Transverse colon (tissue), 4 donors: Measurements from ENCODE around the gene LRRC8C. TPM values are rescaled to one million over a fixed set of nuclear protein-coding genes. Genes with fewer than 3 reads are reported as not detected.

ENCODE experiments used
- DNase-seq: peaks from one replicate; pipeline ENCODE4 v3.0.0-alpha.2; 2019
- H3K27ac ChIP-seq, 4 donors: fragments of 200-600 bp; sonication (generic); 2 replicates each; pipeline ENCODE4 v1.5.1; 2016 to 2018; ENCODE audit warnings: inconsistent platforms in 4 of 4
- H3K27me3 ChIP-seq: fragments of 200-600 bp; sonication (generic); 2 replicates; pipeline ENCODE4 v1.5.1; 2017; ENCODE audit warnings: inconsistent platforms
- H3K36me3 ChIP-seq, 4 donors: fragments of 200-600 bp; sonication (generic); 2 replicates each; pipeline ENCODE4 v1.5.1; 2017 to 2019; ENCODE audit warnings: inconsistent platforms in 4 of 4
- H3K4me1 ChIP-seq, 4 donors: fragments of 200-600 bp; sonication (generic); 2 replicates each; pipeline ENCODE4 v1.5.1; 2017 to 2020; ENCODE audit warnings: inconsistent platforms in 4 of 4
- H3K4me3 ChIP-seq, 4 donors: fragments of 200-600 bp; sonication (generic); 1 replicate in 1 of 4; 2 replicates in 3 of 4; pipeline versions ENCODE4 v1.5.1 to v1.6.1; 2017 to 2019; ENCODE audit warnings: inconsistent platforms in 4 of 4
- H3K9me3 ChIP-seq, 2 donors: fragments of 200-600 bp; sonication (generic); 2 replicates each; pipeline ENCODE4 v1.5.1; 2017 to 2019; ENCODE audit warnings: inconsistent platforms in 2 of 2
- EP300 ChIP-seq: sonication (generic); formaldehyde crosslinking; IDR thresholded peaks from one replicate; pipeline ENCODE4 v1.6.1; 2017; ENCODE audit warnings: antibody characterized with exemption, low read depth
- POLR2A ChIP-seq: fragments of 450-650 bp; IDR thresholded peaks from one replicate; pipeline ENCODE4 v1.6.1; 2016; ENCODE audit warnings: antibody characterized with exemption, mild to moderate bottlenecking, moderate library complexity
- POLR2AphosphoS5 ChIP-seq, 3 donors: sonication (generic); formaldehyde crosslinking; IDR thresholded peaks; one replicate each; pipeline ENCODE4 v1.6.1; 2016; ENCODE audit warnings: antibody characterized with exemption in 3 of 3
- WGBS, 2 donors: methylation state at CpG; one replicate each; pipeline ENCODE4 v1.1.5; 2018; ENCODE audit warnings: low coverage in 1 of 2; 5-methylcytosine and 5-hydroxymethylcytosine counted together
- in situ Hi-C, 4 donors: fragments of 200-750 bp; cut with MboI; loops; one replicate each; pipeline versions ENCODE4 v1.15.0 to v1.15.1; 2017; ENCODE audit warnings: low sequenced_read_pairs in 3 of 4, low pct_ligation_motif_present in 1 of 4, low pct_unique_long_range_greater_than_20kb in 1 of 4
- intact Hi-C: fragments of 100-400 bp; cut with DNase I; formaldehyde crosslinking; loops from one replicate; pipeline ENCODE4 v1.15.1; 2023; ENCODE audit warnings: low total_unique reads
- total RNA-seq, 4 donors: library from RNA; depleted of rRNA; stranded (reverse); fragments of >200 nt; gene quantifications; one replicate each; pipeline ENCODE4 v1.1.0, GENCODE V29; 2016
- TF ChIP-seq, protein P1 (sequence below), 5 experiments: fragments of 200-600 bp in 3 of 5; fragments of 450-650 bp in 2 of 5; sonication (generic) in 3 of 5; IDR thresholded peaks; 1 replicate in 2 of 5; 2 replicates in 3 of 5; pipeline ENCODE4 v1.5.1; 2016 to 2017; ENCODE audit warnings: antibody characterized with exemption in 5 of 5, inconsistent platforms in 3 of 5, mild to moderate bottlenecking in 2 of 5, moderate library complexity in 1 of 5

LRRC8C gene
- total RNA-seq, 4 donors from 2014 or later: 2.4 to 4.4 (median 2.7) TPM

DNA sequence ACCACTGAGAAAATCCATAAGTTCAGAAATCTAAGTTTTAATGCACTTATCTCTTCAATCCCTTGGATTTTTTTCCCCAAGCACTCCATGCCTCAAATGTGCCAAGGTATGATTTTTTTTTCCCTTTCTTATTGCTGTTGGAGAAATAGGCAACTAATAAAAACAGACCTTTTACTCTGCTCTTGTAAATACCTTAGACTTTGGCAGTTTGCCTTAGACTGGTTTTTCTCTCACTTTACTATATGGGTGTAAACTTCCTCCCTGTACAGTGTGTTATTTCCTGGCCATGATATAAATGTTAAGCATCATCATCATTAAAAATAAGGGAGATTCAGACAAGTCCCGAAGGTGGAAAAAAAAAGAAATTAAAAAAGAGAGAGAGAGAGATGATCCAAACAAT is 65.7 kb downstream of the LRRC8C start:
- H3K4me3 ChIP-seq: no peak overlapping the region
- intact Hi-C loops (no loop called here), in situ Hi-C loops (no loop called here)
- 31 to 36% methylated on average over 1 of the region's 1 CpG for WGBS, 2 donors
- no peaks in the 10 kb centered on the region for H3K9me3 ChIP-seq
- DNase-seq: no peak
- no peaks in the 10 kb centered on the region for H3K36me3 ChIP-seq
- no peak for TF ChIP-seq EP300
- H3K27me3 ChIP-seq: no peaks in the 10 kb centered on the region
- H3K4me1 ChIP-seq: peaks cover 0 to 24% (median 0%) of the 10 kb centered on the region in 4 donors
- H3K27ac ChIP-seq: no peak overlapping the region

DNA sequence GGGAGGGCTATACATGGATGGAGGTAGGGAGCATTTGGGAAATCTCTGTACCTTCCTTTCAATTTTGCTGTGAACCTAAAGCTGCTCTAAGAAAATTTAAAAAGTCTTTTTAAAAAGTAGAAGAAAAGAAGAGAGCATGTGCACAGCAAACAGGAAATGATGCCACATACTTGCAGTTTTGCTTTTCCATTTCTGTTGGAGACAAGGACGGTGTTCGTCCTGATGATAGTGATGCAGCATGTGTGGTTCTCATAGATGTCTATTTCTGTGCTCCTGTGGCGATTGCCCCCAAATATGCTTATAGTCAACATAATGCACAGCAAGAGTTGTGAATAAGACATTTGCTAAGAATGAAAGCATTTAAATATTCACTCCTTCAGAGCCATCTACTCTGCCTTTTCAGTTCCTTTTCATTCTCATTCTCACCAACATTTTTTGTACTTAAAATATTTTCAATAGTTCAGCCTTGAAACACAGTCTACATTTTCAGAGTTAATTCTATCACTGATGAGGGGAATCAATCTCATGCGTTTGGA is 66.6 kb downstream of the LRRC8C start:
- H3K4me3 ChIP-seq: no peak overlapping the region
- no peaks in the 10 kb centered on the region for H3K36me3 ChIP-seq
- peaks cover 0 to 20% (median 0%) of the 10 kb centered on the region in 4 donors for H3K4me1 ChIP-seq
- intact Hi-C loops: no loop called here
- no peak for DNase-seq
- no peaks in the 10 kb centered on the region for H3K9me3 ChIP-seq
- WGBS, 2 donors: 71 to 77% methylated on average over 4 of the region's 4 CpGs
- TF ChIP-seq, protein P1, sequence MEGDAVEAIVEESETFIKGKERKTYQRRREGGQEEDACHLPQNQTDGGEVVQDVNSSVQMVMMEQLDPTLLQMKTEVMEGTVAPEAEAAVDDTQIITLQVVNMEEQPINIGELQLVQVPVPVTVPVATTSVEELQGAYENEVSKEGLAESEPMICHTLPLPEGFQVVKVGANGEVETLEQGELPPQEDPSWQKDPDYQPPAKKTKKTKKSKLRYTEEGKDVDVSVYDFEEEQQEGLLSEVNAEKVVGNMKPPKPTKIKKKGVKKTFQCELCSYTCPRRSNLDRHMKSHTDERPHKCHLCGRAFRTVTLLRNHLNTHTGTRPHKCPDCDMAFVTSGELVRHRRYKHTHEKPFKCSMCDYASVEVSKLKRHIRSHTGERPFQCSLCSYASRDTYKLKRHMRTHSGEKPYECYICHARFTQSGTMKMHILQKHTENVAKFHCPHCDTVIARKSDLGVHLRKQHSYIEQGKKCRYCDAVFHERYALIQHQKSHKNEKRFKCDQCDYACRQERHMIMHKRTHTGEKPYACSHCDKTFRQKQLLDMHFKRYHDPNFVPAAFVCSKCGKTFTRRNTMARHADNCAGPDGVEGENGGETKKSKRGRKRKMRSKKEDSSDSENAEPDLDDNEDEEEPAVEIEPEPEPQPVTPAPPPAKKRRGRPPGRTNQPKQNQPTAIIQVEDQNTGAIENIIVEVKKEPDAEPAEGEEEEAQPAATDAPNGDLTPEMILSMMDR (IDR thresholded peaks at IDR 0.05): no peak
- no peak for TF ChIP-seq POLR2A
- TF ChIP-seq EP300: no peak
- no peak for TF ChIP-seq POLR2AphosphoS5 (IDR thresholded peaks at IDR 0.05)
- in situ Hi-C loops: no loop called here
- H3K27me3 ChIP-seq: no peaks in the 10 kb centered on the region
- H3K27ac ChIP-seq: no peak overlapping the region

DNA sequence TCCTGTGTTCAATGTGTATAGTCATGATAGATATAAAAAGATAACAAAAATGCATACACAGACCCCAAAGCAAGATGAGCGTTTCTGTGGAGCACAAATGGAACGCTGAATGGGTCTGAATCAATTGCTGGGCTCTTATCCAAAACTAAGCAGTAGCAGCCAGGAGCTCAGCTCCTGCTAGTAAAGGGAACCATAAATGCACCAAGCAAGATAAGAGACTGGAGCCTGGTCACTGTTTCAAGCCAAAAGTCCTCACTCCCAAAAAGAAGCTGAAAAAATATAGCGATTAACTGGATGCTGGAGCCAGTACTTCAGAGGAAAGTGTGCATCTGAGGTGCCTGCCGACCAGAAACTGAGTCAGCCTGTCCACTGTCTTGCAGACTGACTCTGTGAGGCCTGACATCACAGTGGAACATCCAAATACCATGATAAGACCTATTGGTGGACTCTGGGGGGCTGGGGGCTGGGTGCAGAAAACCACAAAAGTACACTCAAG is 68.9 kb downstream of the LRRC8C start:
- in situ Hi-C loops: no loop called here
- no peaks in the 10 kb centered on the region for H3K9me3 ChIP-seq
- H3K4me1 ChIP-seq: peaks cover 0 to 20% (median 0%) of the 10 kb centered on the region in 4 donors
- H3K4me3 ChIP-seq: no peak overlapping the region
- H3K36me3 ChIP-seq: no peaks in the 10 kb centered on the region
- WGBS, 2 donors: 51 to 53% methylated on average over 2 to 4 of the region's 4 CpGs
- intact Hi-C loops: no loop called here
- TF ChIP-seq POLR2A (no peak), POLR2AphosphoS5 (IDR thresholded peaks at IDR 0.05) (no peak), EP300 (no peak)
- TF ChIP-seq, protein P1 (IDR thresholded peaks at IDR 0.05): no peak
- H3K27me3 ChIP-seq: no peaks in the 10 kb centered on the region
- no peak for DNase-seq
- H3K27ac ChIP-seq: no peak overlapping the region

GRCh38 chr1:89702520-89703045 is 69.7 kb downstream of the LRRC8C start:
- TF ChIP-seq POLR2A: no peak
- no peak for TF ChIP-seq POLR2AphosphoS5 (IDR thresholded peaks at IDR 0.05)
- no peak for TF ChIP-seq EP300
- TF ChIP-seq, protein P1 (IDR thresholded peaks at IDR 0.05): no peak
- in situ Hi-C loops (no loop called here), intact Hi-C loops (no loop called here)
- WGBS, 2 donors: 95 to 100% methylated on average over 1 of the region's 1 CpG
- peaks cover 0 to 17% (median 0%) of the 10 kb centered on the region in 4 donors for H3K4me1 ChIP-seq
- H3K4me3 ChIP-seq: no peak overlapping the region
- no peak for DNase-seq
- H3K27me3 ChIP-seq: no peaks in the 10 kb centered on the region
- no peaks in the 10 kb centered on the region for H3K36me3 ChIP-seq
- H3K9me3 ChIP-seq: no peaks in the 10 kb centered on the region
- no peak overlapping the region for H3K27ac ChIP-seq

DNA sequence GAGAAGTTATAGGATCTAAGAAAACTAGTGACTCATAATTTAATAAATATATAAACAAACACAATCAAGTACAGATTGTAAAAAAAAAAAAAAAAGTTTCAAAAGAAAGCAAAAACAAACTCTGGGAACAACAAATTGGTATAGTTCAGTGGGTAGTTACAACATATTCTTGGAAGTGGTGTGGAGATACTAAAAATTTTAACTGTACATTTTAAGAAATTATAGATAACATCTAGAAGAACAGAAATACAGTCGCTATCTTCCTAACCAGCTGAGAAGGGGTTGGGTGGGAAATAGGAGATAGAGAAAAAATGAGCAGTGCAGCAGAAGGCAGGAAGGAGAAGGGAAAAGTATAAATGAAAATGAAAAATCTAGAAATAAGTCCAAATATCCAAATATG is 70.5 kb downstream of the LRRC8C start:
- Histone ChIP-seq H3K27ac (no peak overlapping the region), H3K36me3 (no peaks in the 10 kb centered on the region), H3K4me3 (no peak overlapping the region), H3K4me1 (peaks cover 0 to 9% (median 0%) of the 10 kb centered on the region in 4 donors), H3K9me3 (no peaks in the 10 kb centered on the region), H3K27me3 (no peaks in the 10 kb centered on the region)
- no peak for TF ChIP-seq POLR2A
- DNase-seq: no peak
- WGBS, 2 donors: 97 to 100% methylated on average over 1 of the region's 1 CpG
- in situ Hi-C loops (no loop called here), intact Hi-C loops (no loop called here)
